DOHH2 (cell line): ENCODE measurements around the gene GABRB1.

Source experiments
- H3F3A ChIP-seq: fragments of 200-600 bp; sonication (generic), shearing (Covaris generic); 2 replicates; pipeline ENCODE4 v1.6.0; 2016; ENCODE audit warnings: antibody characterized with exemption, mild to moderate bottlenecking; ENCODE audit not compliant: control insufficient read depth, insufficient read depth
- H3K27ac ChIP-seq: fragments of 200-600 bp; sonication (generic); 2 replicates; pipeline ENCODE4 v1.5.1; 2014; ENCODE audit warnings: low read depth, mild to moderate bottlenecking, low read length, moderate library complexity
- H3K27me3 ChIP-seq: fragments of 200-600 bp; sonication (generic); 2 replicates; pipeline ENCODE4 v1.6.1; 2014; ENCODE audit warnings: mild to moderate bottlenecking, low read length, mixed read lengths; ENCODE audit not compliant: control insufficient read depth
- H3K36me3 ChIP-seq: fragments of 200-600 bp; sonication (generic); 2 replicates; pipeline ENCODE4 v1.6.1; 2014; ENCODE audit warnings: mild to moderate bottlenecking, low read length, moderate library complexity, mixed read lengths; ENCODE audit not compliant: control insufficient read depth
- H3K4me1 ChIP-seq: fragments of 200-600 bp; sonication (generic); 2 replicates; pipeline ENCODE4 v1.6.1; 2014; ENCODE audit warnings: mild to moderate bottlenecking, low read length, mixed read lengths; ENCODE audit not compliant: control insufficient read depth
- H3K4me2 ChIP-seq: fragments of 200-600 bp; sonication (generic); 2 replicates; pipeline ENCODE4 v1.6.0; 2014; ENCODE audit warnings: mild to moderate bottlenecking, low read length, moderate library complexity
- H3K4me3 ChIP-seq: fragments of 200-600 bp; sonication (generic); 2 replicates; pipeline ENCODE4 v1.5.1; 2014; ENCODE audit warnings: mild to moderate bottlenecking, low read length, mixed read lengths
- H3K79me2 ChIP-seq: fragments of 200-600 bp; sonication (generic); 2 replicates; pipeline ENCODE4 v1.6.1; 2014; ENCODE audit warnings: mild to moderate bottlenecking, low read length, mixed read lengths; ENCODE audit not compliant: control insufficient read depth
- H3K9me2 ChIP-seq: fragments of 200-600 bp; sonication (generic); replicated peaks from 2 replicates; pipeline ENCODE4 v1.6.1; 2014; ENCODE audit warnings: mild to moderate bottlenecking, low read length, mixed read lengths; ENCODE audit not compliant: control insufficient read depth
- H3K9me3 ChIP-seq: fragments of 200-600 bp; sonication (generic); 2 replicates; pipeline ENCODE4 v1.6.1; 2014; ENCODE audit warnings: antibody characterized with exemption, low read length, mixed read lengths; ENCODE audit not compliant: control insufficient read depth, insufficient read depth
- H4K20me1 ChIP-seq: fragments of 200-600 bp; sonication (generic); 2 replicates; pipeline ENCODE4 v1.6.0; 2014; ENCODE audit warnings: low read depth, mild to moderate bottlenecking, antibody characterized with exemption, low read length, moderate library complexity; ENCODE audit not compliant: control insufficient read depth, insufficient read depth
- EZH2phosphoT487 ChIP-seq: fragments of 200-600 bp; sonication (generic); IDR thresholded peaks from 2 replicates; pipeline ENCODE4 v1.6.1; 2017; ENCODE audit warnings: borderline replicate concordance, mild to moderate bottlenecking, antibody characterized with exemption, low read length, moderate library complexity, mixed read lengths
- TF ChIP-seq, protein P1 (sequence below): fragments of 200-600 bp; sonication (generic); IDR thresholded peaks from one replicate; pipeline ENCODE4 v1.5.1; 2014; ENCODE audit warnings: antibody characterized with exemption, mild to moderate bottlenecking, low read depth, low read length; ENCODE audit not compliant: poor library complexity, severe bottlenecking

Gene GABRB1

DNA sequence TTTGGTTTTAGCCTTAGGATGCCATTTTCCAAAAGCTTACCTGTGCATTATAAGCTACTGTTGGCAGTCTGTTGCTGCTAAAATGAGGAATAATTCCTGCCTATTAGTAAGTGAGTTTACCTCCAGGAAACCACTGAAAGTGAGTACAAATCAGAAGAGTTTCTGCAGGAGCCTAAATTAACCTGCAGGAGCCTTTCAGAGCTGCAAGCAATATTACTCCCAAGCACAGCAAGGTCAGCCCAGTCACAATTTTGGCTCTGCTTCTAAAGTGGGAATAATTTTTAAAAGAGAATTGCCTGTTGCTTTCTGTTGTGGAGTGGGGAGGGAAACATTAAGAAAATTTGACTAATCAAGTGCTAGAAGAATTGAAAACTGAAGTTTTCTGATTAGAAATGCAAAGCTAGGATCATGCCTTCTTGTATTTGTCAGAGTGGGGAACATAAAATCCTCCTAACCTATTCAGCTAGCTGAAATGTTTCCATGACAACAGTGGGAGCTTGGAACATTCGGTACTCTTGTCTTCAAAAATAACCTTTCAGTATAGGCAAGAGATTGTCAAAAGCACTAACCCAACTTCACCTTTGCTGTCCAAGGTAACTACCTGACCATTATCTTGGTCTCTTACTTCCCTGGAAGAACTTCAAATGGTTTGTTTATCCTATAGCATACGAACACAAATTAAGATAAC is 239.0 kb downstream of the GABRB1 start:
- H3K27me3 ChIP-seq: peaks cover 6% of the 10 kb centered on the region; the same call in 1 of the 2 replicates
- no peak overlapping the region for H3K27ac ChIP-seq
- no peaks in the 10 kb centered on the region for H3K9me3 ChIP-seq
- H3K4me2 ChIP-seq: no peak overlapping the region
- H3K9me2 ChIP-seq: 0 out of 2 replicates have a peak, but pooled peaks cover 2% of the 10 kb centered on the region
- H4K20me1 ChIP-seq: no peaks in the 10 kb centered on the region
- H3K4me1 ChIP-seq: no peaks in the 10 kb centered on the region; the same call in 1 of the 2 replicates
- H3K79me2 ChIP-seq: no peaks in the 10 kb centered on the region
- TF ChIP-seq EZH2phosphoT487: no peak
- TF ChIP-seq, protein P1, sequence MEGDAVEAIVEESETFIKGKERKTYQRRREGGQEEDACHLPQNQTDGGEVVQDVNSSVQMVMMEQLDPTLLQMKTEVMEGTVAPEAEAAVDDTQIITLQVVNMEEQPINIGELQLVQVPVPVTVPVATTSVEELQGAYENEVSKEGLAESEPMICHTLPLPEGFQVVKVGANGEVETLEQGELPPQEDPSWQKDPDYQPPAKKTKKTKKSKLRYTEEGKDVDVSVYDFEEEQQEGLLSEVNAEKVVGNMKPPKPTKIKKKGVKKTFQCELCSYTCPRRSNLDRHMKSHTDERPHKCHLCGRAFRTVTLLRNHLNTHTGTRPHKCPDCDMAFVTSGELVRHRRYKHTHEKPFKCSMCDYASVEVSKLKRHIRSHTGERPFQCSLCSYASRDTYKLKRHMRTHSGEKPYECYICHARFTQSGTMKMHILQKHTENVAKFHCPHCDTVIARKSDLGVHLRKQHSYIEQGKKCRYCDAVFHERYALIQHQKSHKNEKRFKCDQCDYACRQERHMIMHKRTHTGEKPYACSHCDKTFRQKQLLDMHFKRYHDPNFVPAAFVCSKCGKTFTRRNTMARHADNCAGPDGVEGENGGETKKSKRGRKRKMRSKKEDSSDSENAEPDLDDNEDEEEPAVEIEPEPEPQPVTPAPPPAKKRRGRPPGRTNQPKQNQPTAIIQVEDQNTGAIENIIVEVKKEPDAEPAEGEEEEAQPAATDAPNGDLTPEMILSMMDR: no peak
- H3F3A ChIP-seq: no peaks in the 10 kb centered on the region
- H3K4me3 ChIP-seq: no peak overlapping the region
- H3K36me3 ChIP-seq: no peaks in the 10 kb centered on the region

- Histone ChIP-seq H3K4me2 (no peak overlapping the region), H4K20me1 (no peaks in the 10 kb centered on the region), H3K9me2 (0 out of 2 replicates have a peak, but pooled peaks cover 2% of the 10 kb centered on the region), H3K27ac (no peak overlapping the region), H3K4me1 (no peaks in the 10 kb centered on the region; the same call in 1 of the 2 replicates), H3K4me3 (no peak overlapping the region), H3K27me3 (peaks cover 6% of the 10 kb centered on the region; the same call in 1 of the 2 replicates), H3K36me3 (no peaks in the 10 kb centered on the region), H3K79me2 (no peaks in the 10 kb centered on the region), H3K9me3 (no peaks in the 10 kb centered on the region), H3F3A (no peaks in the 10 kb centered on the region)
- TF ChIP-seq EZH2phosphoT487: no peak
- TF ChIP-seq, protein P1: no peak
Measured at GRCh38 chr4:47271291-47271690, 239.9 kb downstream of the GABRB1 start.

DNA sequence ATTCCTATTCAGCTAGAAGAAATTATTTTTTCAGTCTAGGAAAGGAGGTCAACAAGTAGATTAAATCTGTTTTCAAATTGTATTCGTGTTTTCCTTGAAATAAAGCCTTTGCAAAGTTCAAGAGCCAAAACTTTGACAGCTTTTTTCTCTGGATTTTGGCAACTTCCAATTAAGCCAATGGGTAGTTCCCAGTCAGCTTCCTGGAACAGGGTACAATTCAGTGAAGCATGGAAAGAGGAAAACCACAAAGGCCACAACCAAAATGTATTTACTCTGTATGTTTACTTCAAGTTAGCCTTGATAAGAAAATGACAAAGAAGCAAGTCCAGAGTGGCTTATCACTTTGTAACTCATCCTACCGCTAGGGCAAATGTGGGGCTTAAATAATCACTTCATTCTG is 243.5 kb downstream of the GABRB1 start:
- Histone ChIP-seq H3K4me1 (no peaks in the 10 kb centered on the region; the same call in 1 of the 2 replicates), H3K9me3 (no peaks in the 10 kb centered on the region), H3K4me2 (no peak overlapping the region), H3F3A (no peaks in the 10 kb centered on the region), H3K36me3 (no peaks in the 10 kb centered on the region), H3K4me3 (no peak overlapping the region), H4K20me1 (no peaks in the 10 kb centered on the region), H3K9me2 (0 out of 2 replicates have a peak, but pooled peaks cover 2% of the 10 kb centered on the region), H3K27ac (no peak overlapping the region), H3K27me3 (peaks cover 6% of the 10 kb centered on the region; the same call in 1 of the 2 replicates), H3K79me2 (no peaks in the 10 kb centered on the region)
- no peak for TF ChIP-seq EZH2phosphoT487
- TF ChIP-seq, protein P1: no peak
